GM23338 (cell line): Measurements from ENCODE around the gene CLEC12A. TPM values are rescaled to one million over a fixed set of nuclear protein-coding genes. Genes with fewer than 3 reads are reported as not detected.

Experiments used
- ATAC-seq: fragments of 200-7000 bp; cut with Tn5 transposase; 3 replicates; pipeline ENCODE4 v1.9.1; 2020
- DNase-seq: peaks from one replicate; pipeline ENCODE4 v3.0.0-alpha.2; 2015; ENCODE audit warnings: low spot score
- H2AFZ ChIP-seq: fragments of 200-600 bp; sonication (generic); 2 replicates; pipeline ENCODE4 v1.8.0; 2016; ENCODE audit warnings: antibody characterized with exemption, mild to moderate bottlenecking, moderate library complexity
- H3F3A ChIP-seq: fragments of 200-600 bp; sonication (generic); replicated peaks from 2 replicates; pipeline ENCODE4 v1.8.0; 2017; ENCODE audit warnings: antibody characterized with exemption, mixed run types, low read depth
- H3K27ac ChIP-seq: fragments of 200-600 bp; sonication (generic); 2 replicates; pipeline ENCODE4 v1.6.1; 2016; ENCODE audit warnings: low read depth
- H3K27me3 ChIP-seq: fragments of 200-600 bp; sonication (generic); 2 replicates; pipeline ENCODE4 v1.8.0; 2016; ENCODE audit warnings: mild to moderate bottlenecking, mixed run types, moderate library complexity; ENCODE audit not compliant: insufficient read depth
- H3K36me3 ChIP-seq: fragments of 200-600 bp; sonication (generic); 2 replicates; pipeline ENCODE4 v1.8.0; 2016; ENCODE audit warnings: mild to moderate bottlenecking; ENCODE audit not compliant: insufficient read depth
- H3K4me1 ChIP-seq: fragments of 200-600 bp; sonication (generic); 2 replicates; pipeline ENCODE4 v1.8.0; 2016; ENCODE audit warnings: mild to moderate bottlenecking, moderate library complexity; ENCODE audit not compliant: insufficient read depth
- H3K4me2 ChIP-seq: fragments of 200-600 bp; sonication (generic); 2 replicates; pipeline ENCODE4 v1.7.1; 2017; ENCODE audit warnings: mixed run types
- H3K4me3 ChIP-seq: fragments of 200-600 bp; sonication (generic); 2 replicates; pipeline ENCODE4 v1.6.1; 2016; ENCODE audit warnings: mixed run types
- H3K79me2 ChIP-seq: fragments of 200-600 bp; sonication (generic); replicated peaks from 2 replicates; pipeline ENCODE4 v1.8.0; 2017; ENCODE audit warnings: mild to moderate bottlenecking; ENCODE audit not compliant: insufficient read depth
- H3K9me2 ChIP-seq: fragments of 200-600 bp; sonication (generic); 2 replicates; pipeline ENCODE4 v1.8.0; 2017; ENCODE audit not compliant: insufficient read depth
- H4K20me1 ChIP-seq: fragments of 200-600 bp; sonication (generic); replicated peaks from 2 replicates; pipeline ENCODE4 v1.8.0; 2017; ENCODE audit warnings: mild to moderate bottlenecking; ENCODE audit not compliant: insufficient read depth
- H3K27ac Mint-ChIP-seq: 2 replicates; pipeline ENCODE4 v1.8.0; 2020; ENCODE audit warnings: inconsistent platforms, mild to moderate bottlenecking, moderate library complexity, mixed read lengths
- H3K27me3 Mint-ChIP-seq: 3 replicates; pipeline ENCODE4 v1.8.0; 2022; ENCODE audit warnings: low read depth, mild to moderate bottlenecking, moderate library complexity, mixed read lengths, inconsistent platforms; ENCODE audit not compliant: insufficient read depth, poor library complexity
- H3K36me3 Mint-ChIP-seq: 3 replicates; pipeline ENCODE4 v1.8.0; 2021; ENCODE audit warnings: low read depth, mild to moderate bottlenecking, inconsistent platforms, moderate library complexity, mixed read lengths
- H3K4me1 Mint-ChIP-seq: 3 replicates; pipeline ENCODE4 v1.8.0; 2020; ENCODE audit warnings: mild to moderate bottlenecking, inconsistent platforms, mixed read lengths
- H3K4me3 Mint-ChIP-seq: 3 replicates; pipeline ENCODE4 v1.8.0; 2021; ENCODE audit warnings: moderate library complexity, mild to moderate bottlenecking, inconsistent platforms, mixed read lengths
- H3K9me3 Mint-ChIP-seq: 3 replicates; pipeline ENCODE4 v1.8.0; 2020; ENCODE audit warnings: moderate library complexity, mild to moderate bottlenecking, inconsistent platforms, mixed read lengths
- REST ChIP-seq: IDR thresholded peaks from one replicate; pipeline ENCODE4 v1.6.1; 2018; ENCODE audit warnings: antibody characterized with exemption; ENCODE audit not compliant: unreplicated experiment
- ZNF462 ChIP-seq: fragments of 250-450 bp; sonication (Bioruptor Pico); IDR thresholded peaks from 2 replicates; pipeline ENCODE4 v1.5.0; 2020; ENCODE audit warnings: mild to moderate bottlenecking, moderate library complexity
- polyA plus RNA-seq: library from polyadenylated mRNA; unstranded; fragments of >200 nt; fragmentation: Nextera tagmentation; extraction: Ambion mirVana; gene quantifications from 2 replicates; pipeline ENCODE4 v1.2.1, GENCODE V29; 2016
- total RNA-seq: library from RNA; depleted of rRNA; stranded (reverse); fragments of >200 nt; shearing (Covaris generic); gene quantifications from 2 replicates; pipeline ENCODE4 v1.2.3, GENCODE V29; 2014

Gene CLEC12A
- total and polyA plus RNA-seq, 2 experiments from 2014 or later = not detected

GRCh38 chr12:9922429-9922828 is 48.8 kb upstream of the CLEC12A start:
- H4K20me1 ChIP-seq = no peaks in the 10 kb centered on the region
- no peaks in the 10 kb centered on the region for H3K9me2 ChIP-seq
- H3K4me2 ChIP-seq = no peak overlapping the region
- Mint-ChIP-seq H3K4me3 (no peak overlapping the region), H3K27me3 (peaks cover 2% of the 10 kb centered on the region), H3K27ac (no peak overlapping the region), H3K9me3 (peaks cover 7% of the 10 kb centered on the region), H3K36me3 (0 out of 3 replicates have a peak, but pooled peaks cover 5% of the 10 kb centered on the region), H3K4me1 (peaks cover 2% of the 10 kb centered on the region; the same call in 1 of the 3 replicates)
- H3K4me3 ChIP-seq = no peak overlapping the region
- no peaks in the 10 kb centered on the region for H3F3A ChIP-seq
- no peak overlapping the region for H2AFZ ChIP-seq
- no peaks in the 10 kb centered on the region for H3K4me1 ChIP-seq
- ATAC-seq (no peak), DNase-seq (no peak)
- H3K27me3 ChIP-seq = no peaks in the 10 kb centered on the region
- TF ChIP-seq REST = no peak
- no peak for TF ChIP-seq ZNF462 (CRISPR knock-in tag)
- no peak overlapping the region for H3K27ac ChIP-seq
- H3K36me3 ChIP-seq = no peaks in the 10 kb centered on the region
- no peaks in the 10 kb centered on the region for H3K79me2 ChIP-seq
